ENCODE data around the gene SF1. TPM values are rescaled to one million over a fixed set of nuclear protein-coding genes. Genes with fewer than 3 reads are reported as not detected.
A peak's percentile ranks its signal among the peaks of the same experiment; 100 is the strongest.

The SF1 gene
- total RNA-seq, 1 donor from 2014 or later: 102 TPM

DNA sequence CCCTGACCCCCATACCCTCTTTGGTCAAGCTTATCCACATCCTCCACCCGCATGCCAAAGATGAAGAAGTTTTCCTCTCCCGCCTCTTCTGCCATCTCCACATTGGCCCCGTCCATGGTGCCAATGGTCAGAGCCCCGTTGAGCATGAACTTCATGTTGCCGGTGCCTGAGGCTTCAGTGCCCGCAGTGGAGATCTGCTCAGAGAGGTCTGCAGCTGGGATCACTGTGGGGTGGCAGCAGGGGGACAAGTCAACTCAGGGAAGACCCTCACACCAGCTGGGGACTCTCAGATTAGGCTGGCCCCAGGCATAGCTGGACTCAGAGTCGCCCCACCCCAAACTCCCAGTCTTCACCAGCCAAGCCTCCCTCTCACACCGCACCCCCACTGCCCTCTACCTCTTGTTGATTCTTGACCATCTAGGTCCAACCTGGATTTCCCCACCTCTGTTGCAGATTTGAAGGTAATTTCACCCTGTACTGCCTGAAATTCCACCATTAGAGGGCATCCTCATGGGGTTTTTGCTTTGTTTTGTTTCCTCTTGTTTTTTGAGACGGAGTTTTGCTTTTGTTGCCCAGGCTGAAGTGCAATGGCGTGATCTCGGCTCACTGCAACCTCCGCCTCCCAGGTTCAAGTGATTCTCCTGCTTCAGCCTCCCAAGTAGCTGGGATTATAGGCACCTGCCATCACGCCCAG lies 27.8 kb downstream of the SF1 start:
- Histone ChIP-seq H3K4me3 (ENCODE audit: low read length in 3 of 3) (no peak overlapping the region), H3K36me3 (ENCODE audit: control insufficient read depth in 3 of 3, insufficient read depth in 3 of 3, low read length in 3 of 3) (peaks cover 60 to 67% (median 60%) of the 10 kb centered on the region in 3 donors), H3K27me3 (ENCODE audit: control insufficient read depth in 3 of 3, insufficient read depth in 3 of 3, low read length in 3 of 3) (no peaks in the 10 kb centered on the region), H3K27ac (ENCODE audit: low read depth, low read length) (no peak overlapping the region), H3K9ac (ENCODE audit: low read depth in 1 of 3, low read length in 3 of 3) (no peak overlapping the region), H3K9me3 (ENCODE audit: control insufficient read depth in 3 of 3, low read length in 3 of 3) (no peaks in the 10 kb centered on the region), H3K4me1 (ENCODE audit: control insufficient read depth in 3 of 3, insufficient read depth in 3 of 3, low read length in 3 of 3) (peaks cover 67 to 78% (median 77%) of the 10 kb centered on the region in 3 donors)

DNA sequence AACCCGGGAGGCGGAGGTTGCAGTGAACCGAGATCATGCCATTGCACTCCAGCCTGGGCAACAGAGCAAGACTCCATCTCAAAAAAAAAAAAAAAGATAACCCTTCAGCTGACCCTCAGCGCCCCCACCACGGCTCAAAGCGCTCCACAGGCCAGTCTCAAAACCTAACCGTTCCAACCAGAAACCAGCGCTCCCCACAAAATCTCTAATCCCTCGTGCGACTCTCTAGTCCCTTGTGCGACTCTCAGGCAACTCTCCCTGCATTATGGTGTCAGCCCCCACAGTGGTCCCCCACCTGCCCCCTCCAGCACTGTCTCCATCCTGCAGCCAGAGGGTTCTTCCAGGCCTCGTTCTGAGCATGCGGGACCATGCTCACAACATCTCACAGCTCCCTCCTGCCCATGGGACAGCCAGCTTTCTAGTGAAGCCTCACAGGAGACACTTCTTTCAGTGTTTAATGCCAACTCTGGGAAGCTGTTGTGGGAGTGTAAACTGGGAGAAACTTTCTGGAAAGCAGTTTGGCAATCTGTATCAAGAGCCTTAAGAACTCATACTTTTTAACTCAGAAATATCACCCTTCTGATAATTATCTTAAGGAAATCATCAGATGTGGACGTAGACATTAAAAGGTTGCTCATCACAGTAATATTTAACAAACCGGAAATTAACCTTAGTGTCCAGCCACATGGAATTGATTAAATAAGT lies 30.2 kb downstream of the SF1 start:
- peak overlapping the region in 1 of 3 donors; percentile 45 for H3K9ac ChIP-seq (ENCODE audit: low read depth in 1 of 3, low read length in 3 of 3)
- peaks cover 64 to 75% (median 73%) of the 10 kb centered on the region in 3 donors for H3K4me1 ChIP-seq (ENCODE audit: control insufficient read depth in 3 of 3, insufficient read depth in 3 of 3, low read length in 3 of 3)
- H3K9me3 ChIP-seq (ENCODE audit: control insufficient read depth in 3 of 3, low read length in 3 of 3): no peaks in the 10 kb centered on the region
- peaks cover 39 to 52% (median 43%) of the 10 kb centered on the region in 3 donors for H3K36me3 ChIP-seq (ENCODE audit: control insufficient read depth in 3 of 3, insufficient read depth in 3 of 3, low read length in 3 of 3)
- H3K27ac ChIP-seq (ENCODE audit: low read depth, low read length): peak overlapping the region; percentile 19
- H3K27me3 ChIP-seq (ENCODE audit: control insufficient read depth in 3 of 3, insufficient read depth in 3 of 3, low read length in 3 of 3): no peaks in the 10 kb centered on the region
- H3K4me3 ChIP-seq (ENCODE audit: low read length in 3 of 3): no peak overlapping the region

- no peaks in the 10 kb centered on the region for H3K9me3 ChIP-seq (ENCODE audit: control insufficient read depth in 3 of 3, low read length in 3 of 3)
- peak overlapping the region in 2 of 3 donors; percentile 57 to 69 for H3K9ac ChIP-seq (ENCODE audit: low read depth in 1 of 3, low read length in 3 of 3)
- peak overlapping the region; percentile 87 for H3K27ac ChIP-seq (ENCODE audit: low read depth, low read length)
- H3K4me3 ChIP-seq (ENCODE audit: low read length in 3 of 3): peak overlapping the region in 1 of 3 donors; percentile 14
- peaks cover 23 to 36% (median 27%) of the 10 kb centered on the region in 3 donors for H3K36me3 ChIP-seq (ENCODE audit: control insufficient read depth in 3 of 3, insufficient read depth in 3 of 3, low read length in 3 of 3)
- H3K27me3 ChIP-seq (ENCODE audit: control insufficient read depth in 3 of 3, insufficient read depth in 3 of 3, low read length in 3 of 3): no peaks in the 10 kb centered on the region
- peaks cover 53 to 73% (median 69%) of the 10 kb centered on the region in 3 donors for H3K4me1 ChIP-seq (ENCODE audit: control insufficient read depth in 3 of 3, insufficient read depth in 3 of 3, low read length in 3 of 3)
These were observed 31.9 kb downstream of the SF1 start for GRCh38 chr11:64746486-64746885.

GRCh38 chr11:64745521-64746328 lies 32.6 kb downstream of the SF1 start:
- no peaks in the 10 kb centered on the region for H3K27me3 ChIP-seq (ENCODE audit: control insufficient read depth in 3 of 3, insufficient read depth in 3 of 3, low read length in 3 of 3)
- H3K27ac ChIP-seq (ENCODE audit: low read depth, low read length): peak overlapping the region; percentile 87
- peak overlapping the region; percentile 65 to 79 (median 76) for H3K9ac ChIP-seq (ENCODE audit: low read depth in 1 of 3, low read length in 3 of 3)
- H3K36me3 ChIP-seq (ENCODE audit: control insufficient read depth in 3 of 3, insufficient read depth in 3 of 3, low read length in 3 of 3): peaks cover 17 to 28% (median 21%) of the 10 kb centered on the region in 3 donors
- no peaks in the 10 kb centered on the region for H3K9me3 ChIP-seq (ENCODE audit: control insufficient read depth in 3 of 3, low read length in 3 of 3)
- peak overlapping the region; percentile 48 to 67 (median 56) for H3K4me3 ChIP-seq (ENCODE audit: low read length in 3 of 3)
- peaks cover 47 to 67% (median 65%) of the 10 kb centered on the region in 3 donors for H3K4me1 ChIP-seq (ENCODE audit: control insufficient read depth in 3 of 3, insufficient read depth in 3 of 3, low read length in 3 of 3)

GRCh38 chr11:64745189-64745520 lies 33.2 kb downstream of the SF1 start:
- Histone ChIP-seq H3K4me1 (ENCODE audit: control insufficient read depth in 3 of 3, insufficient read depth in 3 of 3, low read length in 3 of 3) (peaks cover 43 to 62% (median 60%) of the 10 kb centered on the region in 3 donors), H3K27me3 (ENCODE audit: control insufficient read depth in 3 of 3, insufficient read depth in 3 of 3, low read length in 3 of 3) (no peaks in the 10 kb centered on the region), H3K4me3 (ENCODE audit: low read length in 3 of 3) (peak overlapping the region; percentile 48 to 67 (median 56)), H3K9ac (ENCODE audit: low read depth in 1 of 3, low read length in 3 of 3) (peak overlapping the region; percentile 65 to 79 (median 76)), H3K9me3 (ENCODE audit: control insufficient read depth in 3 of 3, low read length in 3 of 3) (no peaks in the 10 kb centered on the region), H3K27ac (ENCODE audit: low read depth, low read length) (peak overlapping the region; percentile 87), H3K36me3 (ENCODE audit: control insufficient read depth in 3 of 3, insufficient read depth in 3 of 3, low read length in 3 of 3) (peaks cover 12 to 23% (median 15%) of the 10 kb centered on the region in 3 donors)

DNA sequence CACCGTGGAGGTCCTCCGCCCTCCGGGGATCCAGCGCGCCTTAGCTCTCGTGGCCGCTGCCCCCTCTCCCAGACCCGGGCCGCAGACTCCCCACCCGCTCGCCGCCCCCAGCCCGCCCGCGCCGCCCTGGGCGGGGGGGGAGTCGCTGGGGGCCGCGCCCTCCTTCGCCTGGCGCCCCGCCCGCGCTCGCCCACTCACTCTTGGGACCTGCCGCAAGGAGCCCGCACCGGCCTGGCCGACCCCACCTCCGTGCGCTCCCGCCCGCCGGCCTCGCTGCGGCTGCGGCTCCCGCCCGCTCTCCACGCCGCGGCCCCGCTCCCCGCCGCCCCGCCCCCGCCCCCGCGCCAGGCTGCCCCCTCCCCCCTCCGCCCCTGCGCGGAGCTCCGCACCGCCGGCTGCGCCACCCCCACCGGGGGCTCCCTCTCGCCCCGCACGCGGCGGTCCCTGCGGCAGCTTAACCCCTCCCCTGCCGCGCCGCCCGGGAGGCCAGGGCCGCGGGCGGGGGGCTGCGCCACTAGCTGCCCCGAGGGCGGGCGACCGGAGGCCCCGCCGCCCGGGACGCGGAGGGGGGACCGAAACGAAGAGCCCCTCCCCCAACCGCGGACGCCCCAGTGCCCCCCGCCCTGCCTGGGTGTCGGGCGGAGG lies 33.7 kb downstream of the SF1 start:
- Histone ChIP-seq H3K4me3 (ENCODE audit: low read length in 3 of 3) (peak overlapping the region; percentile 64 to 87 (median 83)), H3K9ac (ENCODE audit: low read depth in 1 of 3, low read length in 3 of 3) (peak overlapping the region; percentile 65 to 85 (median 65)), H3K36me3 (ENCODE audit: control insufficient read depth in 3 of 3, insufficient read depth in 3 of 3, low read length in 3 of 3) (peaks cover 10 to 21% (median 13%) of the 10 kb centered on the region in 3 donors), H3K27ac (ENCODE audit: low read depth, low read length) (peak overlapping the region; percentile 87), H3K27me3 (ENCODE audit: control insufficient read depth in 3 of 3, insufficient read depth in 3 of 3, low read length in 3 of 3) (no peaks in the 10 kb centered on the region), H3K4me1 (ENCODE audit: control insufficient read depth in 3 of 3, insufficient read depth in 3 of 3, low read length in 3 of 3) (peaks cover 40 to 60% (median 58%) of the 10 kb centered on the region in 3 donors), H3K9me3 (ENCODE audit: control insufficient read depth in 3 of 3, low read length in 3 of 3) (no peaks in the 10 kb centered on the region)

GRCh38 chr11:64743591-64744543 lies 34.5 kb downstream of the SF1 start, which contains the start of gene RASGRP2:
TSS of gene RASGRP2 (minus strand) at chr11:64744142. CDS start at chr11:64742866, 1,276 bp downstream.
- no peaks in the 10 kb centered on the region for H3K27me3 ChIP-seq (ENCODE audit: control insufficient read depth in 3 of 3, insufficient read depth in 3 of 3, low read length in 3 of 3)
- peak within 1 kb of the TSS; percentile 65 to 85 (median 77) for H3K9ac ChIP-seq (ENCODE audit: low read depth in 1 of 3, low read length in 3 of 3)
- peak within 1 kb of the TSS; percentile 64 to 87 (median 83) for H3K4me3 ChIP-seq (ENCODE audit: low read length in 3 of 3)
- peaks cover 10 to 21% (median 13%) of the 10 kb centered on the region in 3 donors for H3K36me3 ChIP-seq (ENCODE audit: control insufficient read depth in 3 of 3, insufficient read depth in 3 of 3, low read length in 3 of 3)
- H3K9me3 ChIP-seq (ENCODE audit: control insufficient read depth in 3 of 3, low read length in 3 of 3): no peaks in the 10 kb centered on the region
- H3K4me1 ChIP-seq (ENCODE audit: control insufficient read depth in 3 of 3, insufficient read depth in 3 of 3, low read length in 3 of 3): peaks cover 40 to 60% (median 57%) of the 10 kb centered on the region in 3 donors
- peak within 1 kb of the TSS; percentile 87 for H3K27ac ChIP-seq (ENCODE audit: low read depth, low read length)

DNA sequence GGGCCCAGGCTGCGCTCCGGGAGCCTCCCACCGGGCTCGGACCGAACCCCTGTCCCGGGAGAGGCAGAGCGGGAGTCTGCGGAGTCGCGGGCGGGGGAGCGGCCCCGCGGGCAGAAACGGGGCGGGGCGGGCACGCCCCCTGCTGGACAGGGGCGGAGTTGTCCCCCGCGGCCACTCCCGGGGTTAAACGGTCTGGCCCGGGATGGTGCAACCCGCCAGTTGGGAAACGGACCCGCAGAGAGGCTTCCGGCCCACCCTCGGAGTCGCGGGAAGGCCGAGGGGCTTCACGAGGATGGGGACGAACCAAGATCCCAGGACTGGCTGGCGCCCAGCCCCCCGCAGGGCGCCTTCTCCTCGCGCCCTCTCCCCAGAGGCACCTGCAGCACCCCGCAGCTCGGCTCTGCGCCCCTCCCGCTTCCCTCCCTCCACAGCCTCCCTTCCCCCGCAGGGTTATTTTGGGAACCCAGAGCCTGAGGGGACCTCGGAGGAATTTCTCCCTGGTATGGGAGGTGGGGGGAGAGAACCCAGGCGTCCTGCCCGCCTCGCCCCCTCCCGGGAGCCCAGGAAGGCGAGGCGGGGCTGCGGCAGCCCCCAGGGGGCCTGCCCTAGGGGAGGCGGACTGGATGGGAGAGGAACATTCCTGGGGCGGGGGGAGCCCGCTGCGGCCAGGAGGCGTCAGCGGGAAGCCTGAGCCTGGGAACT lies 35.3 kb downstream of the SF1 start:
- no peaks in the 10 kb centered on the region for H3K9me3 ChIP-seq (ENCODE audit: control insufficient read depth in 3 of 3, low read length in 3 of 3)
- peaks cover 38 to 57% (median 53%) of the 10 kb centered on the region in 3 donors for H3K4me1 ChIP-seq (ENCODE audit: control insufficient read depth in 3 of 3, insufficient read depth in 3 of 3, low read length in 3 of 3)
- peak overlapping the region; percentile 78 for H3K27ac ChIP-seq (ENCODE audit: low read depth, low read length)
- peaks cover 10 to 13% (median 11%) of the 10 kb centered on the region in 3 donors for H3K36me3 ChIP-seq (ENCODE audit: control insufficient read depth in 3 of 3, insufficient read depth in 3 of 3, low read length in 3 of 3)
- peak overlapping the region; percentile 64 to 87 (median 83) for H3K4me3 ChIP-seq (ENCODE audit: low read length in 3 of 3)
- no peaks in the 10 kb centered on the region for H3K27me3 ChIP-seq (ENCODE audit: control insufficient read depth in 3 of 3, insufficient read depth in 3 of 3, low read length in 3 of 3)
- peak overlapping the region; percentile 65 to 85 (median 77) for H3K9ac ChIP-seq (ENCODE audit: low read depth in 1 of 3, low read length in 3 of 3)

Data from skeletal muscle tissue (tissue), 4 donors.